Colonic mucosa (tissue), 4 donors: Measurements from ENCODE around the gene GNAS. TPM values are rescaled to one million over a fixed set of nuclear protein-coding genes. Genes with fewer than 3 reads are reported as not detected.
"Not testable (repeated sequence)": the region's sequence is repeated elsewhere in the genome, so short reads cannot be mapped to it uniquely, and the experiment has no call there.

ENCODE experiments used
- DNase-seq: peaks from one replicate; pipeline ENCODE4 v3.0.0-alpha.2; 2020
- H3K27ac ChIP-seq: fragments of 200-600 bp; one replicate; pipeline ENCODE4 v1.8.0; 2021
- H3K27me3 ChIP-seq: fragments of 200-600 bp; one replicate; pipeline ENCODE4 v1.8.0; 2021
- H3K36me3 ChIP-seq: fragments of 200-600 bp; one replicate; pipeline ENCODE4 v1.8.0; 2021
- H3K4me1 ChIP-seq: fragments of 200-600 bp; one replicate; pipeline ENCODE4 v1.8.0; 2021; ENCODE audit warnings: mild to moderate bottlenecking
- H3K4me3 ChIP-seq: fragments of 200-600 bp; one replicate; pipeline ENCODE4 v1.8.0; 2021
- H3K9ac ChIP-seq, 2 donors: one replicate each; pipeline ENCODE4 v1.7.0; 2013; ENCODE audit warnings: control low read depth in 2 of 2, low read depth in 2 of 2, low read length in 2 of 2
- H3K9me3 ChIP-seq: fragments of 200-600 bp; one replicate; pipeline ENCODE4 v1.8.0; 2021
- CTCF ChIP-seq: fragments of 200-600 bp; IDR thresholded peaks from one replicate; pipeline ENCODE4 v1.8.0; 2022; ENCODE audit warnings: antibody characterized with exemption, mild to moderate bottlenecking
- intact Hi-C: fragments of 100-400 bp; cut with DNase I; formaldehyde crosslinking; loops from one replicate; pipeline ENCODE4 v1.14.1; 2022
- total RNA-seq, 2 donors: library from RNA; stranded (reverse); fragmentation: NEBNext Ultra II Directional in 1 of 2; extraction: Animal tissue kit (Norgen Biotek cat#: 25700) in 1 of 2; gene quantifications; one replicate each; pipeline ENCODE4 v1.2.1, GENCODE V29; 2021
- donor health status: healthy.
- donor health status: DM: no; HTN: no; CAD: no.
- donor health status: DM: no; HTN: no; CAD: no.

The GNAS gene
- total RNA-seq, 2 donors from 2014 or later = 683 to 715 TPM

- intact Hi-C loops = no loop called here
These were observed 93.6 kb downstream of the GNAS start for GRCh38 chr20:58945965-58946631.

DNA sequence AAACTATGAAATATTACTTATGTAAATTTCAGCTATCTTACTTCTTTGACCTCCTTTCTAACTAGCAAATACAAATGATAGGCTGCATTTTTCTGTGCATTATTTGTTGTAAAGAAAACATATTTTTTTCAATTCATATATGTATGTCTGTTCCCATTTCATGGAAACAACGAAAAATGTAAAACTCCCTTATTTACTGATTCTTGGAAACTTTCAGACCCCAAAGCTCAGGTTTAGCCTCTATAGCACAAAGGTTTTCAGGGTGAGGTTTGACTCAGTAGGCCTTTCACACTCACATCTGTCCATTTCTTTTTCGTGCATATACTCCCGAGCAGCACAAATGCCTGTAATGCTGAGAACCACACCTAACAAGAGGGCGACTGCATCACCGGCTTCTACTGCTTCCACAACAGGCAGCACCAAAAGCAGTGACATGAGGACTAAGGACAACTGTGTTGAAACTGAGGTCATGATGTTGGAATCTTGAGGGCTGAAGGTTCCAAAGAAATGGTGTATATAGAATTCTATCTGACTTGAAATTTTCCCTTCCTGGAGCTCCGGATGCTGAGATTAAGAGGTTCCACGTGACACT, 95.4 kb downstream of the GNAS start:
- H3K4me3 ChIP-seq, H3K9me3 ChIP-seq, H3K36me3 ChIP-seq, H3K27ac ChIP-seq, H3K4me1 ChIP-seq, DNase-seq, H3K9ac ChIP-seq, intact Hi-C loops, H3K27me3 ChIP-seq: not testable (repeated sequence)

More at GRCh38 chr20:58945965-58946631, 93.6 kb downstream of the GNAS start:
- DNase-seq = no peak
- no peak overlapping the region for H3K9ac ChIP-seq
- H3K9me3 ChIP-seq = no peaks in the 10 kb centered on the region
- H3K4me1 ChIP-seq = no peaks in the 10 kb centered on the region
- TF ChIP-seq CTCF = no peak
- H3K4me3 ChIP-seq = no peak overlapping the region
- H3K36me3 ChIP-seq = no peaks in the 10 kb centered on the region
- no peaks in the 10 kb centered on the region for H3K27me3 ChIP-seq
- H3K27ac ChIP-seq = no peak overlapping the region

- no peak overlapping the region for H3K9ac ChIP-seq
- H3K27ac ChIP-seq = no peak overlapping the region
- H3K36me3 ChIP-seq = no peaks in the 10 kb centered on the region
- H3K27me3 ChIP-seq = no peaks in the 10 kb centered on the region
- TF ChIP-seq CTCF = no peak
- no peak for DNase-seq
- H3K9me3 ChIP-seq = no peaks in the 10 kb centered on the region
- no peak overlapping the region for H3K4me3 ChIP-seq
- no peaks in the 10 kb centered on the region for H3K4me1 ChIP-seq
- intact Hi-C loops = no loop called here
These were observed 98.1 kb downstream of the GNAS start for GRCh38 chr20:58950603-58951002.

DNA sequence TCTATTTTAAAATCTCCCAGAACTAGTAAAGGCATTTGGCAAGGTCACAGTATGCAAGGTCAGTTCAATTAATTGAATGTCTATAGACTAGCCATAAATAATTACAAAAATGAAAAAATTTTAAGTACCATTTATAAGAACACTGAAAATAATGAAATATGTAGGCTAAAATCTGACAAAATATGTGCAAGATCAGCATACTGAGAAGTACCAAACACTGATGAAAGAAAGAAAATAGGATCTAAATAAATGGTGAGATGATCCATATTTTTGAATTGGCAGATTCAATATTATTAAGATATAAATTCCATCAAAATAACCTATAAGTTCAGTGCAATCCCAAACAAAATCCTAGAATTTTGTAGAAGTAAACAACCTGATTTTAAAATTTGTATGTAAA, 100.5 kb downstream of the GNAS start:
- H3K4me3 ChIP-seq = no peak overlapping the region
- H3K27ac ChIP-seq = no peak overlapping the region
- no peak for TF ChIP-seq CTCF
- no peaks in the 10 kb centered on the region for H3K9me3 ChIP-seq
- H3K9ac ChIP-seq = no peak overlapping the region
- H3K36me3 ChIP-seq = no peaks in the 10 kb centered on the region
- intact Hi-C loops = no loop called here
- no peaks in the 10 kb centered on the region for H3K27me3 ChIP-seq
- no peaks in the 10 kb centered on the region for H3K4me1 ChIP-seq
- DNase-seq = no peak

- H3K27ac ChIP-seq = no peak overlapping the region
- H3K36me3 ChIP-seq = no peaks in the 10 kb centered on the region
- no peak for DNase-seq
- no peaks in the 10 kb centered on the region for H3K27me3 ChIP-seq
- intact Hi-C loops = no loop called here
- H3K4me1 ChIP-seq = no peaks in the 10 kb centered on the region
- H3K9me3 ChIP-seq = no peaks in the 10 kb centered on the region
- H3K4me3 ChIP-seq = no peak overlapping the region
- H3K9ac ChIP-seq = no peak overlapping the region
- TF ChIP-seq CTCF = no peak
These were observed 103.6 kb downstream of the GNAS start for GRCh38 chr20:58956078-58956477.

GRCh38 chr20:58959652-58960051, 107.1 kb downstream of the GNAS start:
- Histone ChIP-seq H3K4me1 (no peaks in the 10 kb centered on the region), H3K36me3 (no peaks in the 10 kb centered on the region), H3K4me3 (no peak overlapping the region), H3K9me3 (no peaks in the 10 kb centered on the region), H3K27ac (no peak overlapping the region), H3K27me3 (no peaks in the 10 kb centered on the region), H3K9ac (no peak overlapping the region)
- intact Hi-C loops = loop anchor here (10.0 kb wide), 1 partner anchor 45 kb away; no protein-coding TSS in a partner anchor
- no peak for DNase-seq
- no peak for TF ChIP-seq CTCF
